ENCODE measurements around the gene SLC31A2.

Gene SLC31A2

GRCh38 chr9:113151696-113152630 lies 1.2 kb downstream of the SLC31A2 start:
- DNase-seq = no peak

GRCh38 chr9:113152699-113153098 lies 1.9 kb downstream of the SLC31A2 start:
- DNase-seq = no peak

- DNase-seq = no peak
These were observed 2.8 kb downstream of the SLC31A2 start for GRCh38 chr9:113153599-113153998.

- DNase-seq = no peak
These were observed 3.7 kb downstream of the SLC31A2 start for GRCh38 chr9:113154471-113154870.

GRCh38 chr9:113154946-113155345 lies 4.1 kb downstream of the SLC31A2 start:
- no peak for DNase-seq

GRCh38 chr9:113155911-113156588 lies 5.2 kb downstream of the SLC31A2 start:
- peak; percentile 50 for DNase-seq

GRCh38 chr9:113156880-113157279 lies 6.1 kb downstream of the SLC31A2 start:
- DNase-seq = no peak

GRCh38 chr9:113158446-113158845 lies 7.6 kb downstream of the SLC31A2 start:
- DNase-seq = no peak

- no peak for DNase-seq
These were observed 9.8 kb downstream of the SLC31A2 start for GRCh38 chr9:113160571-113160970.

GRCh38 chr9:113163001-113163400 lies 12.2 kb downstream of the SLC31A2 start:
- DNase-seq = no peak

GRCh38 chr9:113164536-113165300 lies 13.9 kb downstream of the SLC31A2 start:
- no peak for DNase-seq

GRCh38 chr9:113166039-113166438 lies 15.2 kb downstream of the SLC31A2 start:
- no peak for DNase-seq

GRCh38 chr9:113168809-113169208 lies 18.0 kb downstream of the SLC31A2 start:
- DNase-seq = no peak

GRCh38 chr9:113173341-113173740 lies 22.5 kb downstream of the SLC31A2 start:
- no peak for DNase-seq

GRCh38 chr9:113176803-113177202 lies 26.0 kb downstream of the SLC31A2 start:
- no peak for DNase-seq

- DNase-seq = no peak
These were observed 26.4 kb downstream of the SLC31A2 start for GRCh38 chr9:113177251-113177650.

- DNase-seq = no peak
These were observed 27.3 kb downstream of the SLC31A2 start for GRCh38 chr9:113178087-113178486.

- DNase-seq = no peak
These were observed 29.0 kb downstream of the SLC31A2 start for GRCh38 chr9:113179839-113180238.

- DNase-seq = no peak
These were observed 30.4 kb downstream of the SLC31A2 start for GRCh38 chr9:113181165-113181564.

- DNase-seq = no peak
These were observed 33.2 kb downstream of the SLC31A2 start for GRCh38 chr9:113183956-113184488.

- no peak for DNase-seq
These were observed 33.7 kb downstream of the SLC31A2 start for GRCh38 chr9:113184539-113184938.

- DNase-seq = no peak
These were observed 34.5 kb downstream of the SLC31A2 start for GRCh38 chr9:113185271-113185670.

Data from central memory CD4-positive, alpha-beta T cell (primary cell).